Small intestine (tissue), 7 donors: ENCODE measurements around the gene ODAD4. TPM values are rescaled to one million over a fixed set of nuclear protein-coding genes. Genes with fewer than 3 reads are reported as not detected.
A peak's percentile ranks its signal among the peaks of the same experiment; 100 is the strongest.
"Not testable (repeated sequence)": the region's sequence is repeated elsewhere in the genome, so short reads cannot be mapped to it uniquely, and the experiment has no call there.

Experiments used
- DNase-seq, 2 donors: peaks; one replicate each; pipeline versions ENCODE4 v3.0.0 to v3.0.0-alpha.2; 2013
- FAIRE-seq: peaks from 2 replicates; lab custom pipeline; 2012; peaks lifted over from hg19 to GRCh38; lab: Jason Lieb, UNC
- H3K27ac ChIP-seq, 3 donors: one replicate each; pipeline ENCODE4 v1.5.1; 2013; ENCODE audit warnings: low read length in 2 of 3, mild to moderate bottlenecking in 2 of 3, control low read depth in 1 of 3, inconsistent platforms in 1 of 3, low read depth in 1 of 3, moderate library complexity in 1 of 3
- H3K27me3 ChIP-seq, 3 donors: one replicate each; pipeline ENCODE4 v1.6.1; 2013; ENCODE audit warnings: low read length in 3 of 3, inconsistent platforms in 1 of 3; ENCODE audit not compliant: control insufficient read depth in 3 of 3, insufficient read depth in 3 of 3
- H3K36me3 ChIP-seq, 3 donors: one replicate each; pipeline ENCODE4 v1.6.1; 2013; ENCODE audit warnings: low read length in 3 of 3, inconsistent platforms in 1 of 3, low read depth in 1 of 3, mild to moderate bottlenecking in 1 of 3, moderate library complexity in 1 of 3; ENCODE audit not compliant: control insufficient read depth in 3 of 3, insufficient read depth in 2 of 3
- H3K4me1 ChIP-seq, 3 donors: one replicate each; pipeline ENCODE4 v1.6.1; 2013; ENCODE audit warnings: low read length in 2 of 3, inconsistent platforms in 1 of 3, low read depth in 1 of 3, mild to moderate bottlenecking in 1 of 3, moderate library complexity in 1 of 3; ENCODE audit not compliant: control insufficient read depth in 3 of 3, insufficient read depth in 2 of 3
- H3K4me3 ChIP-seq, 3 donors: one replicate each; pipeline ENCODE4 v1.5.1; 2013; ENCODE audit warnings: low read length in 3 of 3, control low read depth in 1 of 3, inconsistent platforms in 1 of 3, low read depth in 1 of 3, mild to moderate bottlenecking in 1 of 3, moderate library complexity in 1 of 3
- H3K9me3 ChIP-seq, 2 donors: one replicate each; pipeline ENCODE4 v1.6.1; 2013; ENCODE audit warnings: low read depth in 1 of 2, low read length in 1 of 2; ENCODE audit not compliant: control insufficient read depth in 2 of 2, insufficient read depth in 1 of 2
- WGBS, 3 donors: extraction: QIAGEN DNeasy Blood & Tissue Kit; methylation state at CpG; one replicate each; pipeline ENCODE4 v1.1.7; 2013; 5-methylcytosine and 5-hydroxymethylcytosine counted together
- polyA plus RNA-seq, 4 donors: library from polyadenylated mRNA; stranded (reverse) in 3 of 4; unstranded in 1 of 4; fragments of 200-250 nt in 3 of 4; fragments of 120-200 nt in 1 of 4; gene quantifications; one replicate each; pipeline versions ENCODE4 v1.2.1 to v1.2.3, GENCODE V29; 2013
- donor health status: healthy with polysubstance abuse.
- donor health status: control.
- donor health status: control.
- donor health status: Bipolar disorder and iron deficiency.
- donor health status: healthy.

ODAD4 gene
- polyA plus RNA-seq, 4 donors: 0.28 to 0.50 TPM; not detected in 2

DNA sequence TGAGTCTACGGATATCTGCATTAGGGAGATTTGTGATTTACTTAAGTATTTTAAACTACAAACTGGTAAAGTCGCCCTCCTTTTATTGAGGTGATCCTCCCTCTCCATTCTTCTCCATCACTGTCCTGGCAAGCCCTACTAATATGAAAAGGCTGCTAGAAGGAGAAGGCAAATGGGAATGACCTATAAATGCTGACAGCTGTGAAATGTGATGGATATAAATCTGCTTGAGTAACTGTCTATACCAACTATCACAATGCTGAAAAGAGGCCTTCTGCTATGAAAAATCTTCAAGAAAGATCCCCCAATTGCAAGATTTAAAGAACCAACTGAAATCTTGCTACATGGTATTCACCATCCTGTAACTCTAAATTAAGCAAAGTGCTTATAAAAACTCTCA, 71.3 kb downstream of the ODAD4 start:
- FAIRE-seq: no peak

GRCh38 chr17:42002175-42002791, 71.9 kb downstream of the ODAD4 start:
- no peak for FAIRE-seq
- Histone ChIP-seq H3K36me3 (peaks cover 11 to 31% (median 12%) of the 10 kb centered on the region in 3 donors), H3K27ac (no peak overlapping the region), H3K27me3 (no peaks in the 10 kb centered on the region), H3K9me3 (no peaks in the 10 kb centered on the region), H3K4me3 (no peak overlapping the region), H3K4me1 (peaks cover 15 to 28% (median 16%) of the 10 kb centered on the region in 3 donors)
- DNase-seq: no peak
- 86 to 88% (median 88%) methylated on average over 7 of the region's 7 CpGs for WGBS, 3 donors

More for the DNA sequence above, 71.3 kb downstream of the ODAD4 start:
- H3K4me3 ChIP-seq: no peak overlapping the region
- WGBS, 3 donors: 73 to 93% (median 89%) methylated on average over 2 of the region's 2 CpGs
- H3K27ac ChIP-seq: no peak overlapping the region
- peaks cover 11 to 36% (median 17%) of the 10 kb centered on the region in 3 donors for H3K36me3 ChIP-seq
- H3K27me3 ChIP-seq: no peaks in the 10 kb centered on the region
- H3K9me3 ChIP-seq: no peaks in the 10 kb centered on the region
- no peak for DNase-seq
- H3K4me1 ChIP-seq: peaks cover 15 to 28% (median 16%) of the 10 kb centered on the region in 3 donors

DNA sequence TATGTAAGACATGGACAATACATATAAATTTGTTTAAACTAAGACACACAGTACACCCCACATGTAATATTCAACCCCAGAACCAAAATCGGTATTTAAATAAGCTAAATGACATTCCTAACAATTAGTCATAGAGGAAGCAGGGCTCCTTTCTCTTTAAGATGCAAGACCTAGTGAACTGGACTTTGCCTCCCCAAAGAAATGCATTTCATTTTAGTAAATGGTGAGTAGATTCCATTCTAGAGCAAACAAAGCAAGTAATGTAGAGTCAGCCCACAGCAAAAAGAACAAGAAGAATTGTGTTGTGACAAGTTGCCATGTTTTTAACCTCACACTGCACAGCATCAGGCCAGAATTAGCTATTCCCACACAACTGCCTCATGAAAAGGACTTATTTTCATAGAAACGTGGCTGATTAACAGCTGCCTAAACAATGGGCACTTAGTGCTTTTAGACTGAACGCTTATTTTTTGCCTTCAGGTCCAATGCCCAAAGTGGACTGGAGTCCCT, 72.4 kb downstream of the ODAD4 start:
- no peaks in the 10 kb centered on the region for H3K27me3 ChIP-seq
- peaks cover 15 to 28% (median 16%) of the 10 kb centered on the region in 3 donors for H3K4me1 ChIP-seq
- H3K9me3 ChIP-seq: no peaks in the 10 kb centered on the region
- no peak for FAIRE-seq
- peaks cover 11 to 28% (median 12%) of the 10 kb centered on the region in 3 donors for H3K36me3 ChIP-seq
- DNase-seq: peak; percentile 62 to 80
- H3K4me3 ChIP-seq: no peak overlapping the region
- WGBS, 3 donors: 18 to 54% (median 23%) methylated on average over 3 of the region's 3 CpGs
- peak overlapping the region in 2 of 3 donors; percentile 51 to 63 for H3K27ac ChIP-seq

- H3K27ac ChIP-seq: no peak overlapping the region
- FAIRE-seq (no peak), DNase-seq (no peak)
- H3K36me3 ChIP-seq: peaks cover 3 to 19% (median 6%) of the 10 kb centered on the region in 3 donors
- H3K9me3 ChIP-seq: no peaks in the 10 kb centered on the region
- H3K4me1 ChIP-seq: peaks cover 15 to 28% (median 16%) of the 10 kb centered on the region in 3 donors
- 81 to 86% (median 85%) methylated on average over 1 of the region's 1 CpG for WGBS, 3 donors
- no peak overlapping the region for H3K4me3 ChIP-seq
- no peaks in the 10 kb centered on the region for H3K27me3 ChIP-seq
Measured at GRCh38 chr17:42005166-42005565, 74.7 kb downstream of the ODAD4 start.

DNA sequence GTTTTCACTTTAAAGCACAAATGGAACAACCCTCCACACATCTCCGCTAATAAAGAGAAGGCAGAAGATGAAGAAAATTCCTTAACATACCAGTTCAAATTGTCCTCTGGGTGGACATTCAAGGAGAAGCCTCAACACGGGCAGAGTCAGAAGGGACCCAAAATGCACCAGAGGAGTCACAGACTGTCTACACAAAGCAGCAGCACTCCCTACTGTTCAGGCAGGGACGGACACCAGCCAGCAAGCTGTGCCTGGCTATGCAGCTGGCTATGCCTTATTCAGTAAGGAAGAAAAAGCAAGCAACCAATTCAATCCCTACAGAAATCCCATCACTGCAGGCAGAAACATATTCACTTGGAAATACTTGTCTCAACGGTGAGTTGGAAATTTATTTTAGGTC, 78.8 kb downstream of the ODAD4 start:
- FAIRE-seq (no peak), DNase-seq (no peak)
- Histone ChIP-seq H3K9me3 (no peaks in the 10 kb centered on the region), H3K36me3 (peaks cover 0 to 25% (median 0%) of the 10 kb centered on the region in 3 donors), H3K4me1 (peaks cover 3 to 6% (median 4%) of the 10 kb centered on the region in 3 donors), H3K4me3 (no peak overlapping the region), H3K27ac (no peak overlapping the region), H3K27me3 (no peaks in the 10 kb centered on the region)
- 72 to 78% (median 74%) methylated on average over 4 of the region's 4 CpGs for WGBS, 3 donors

DNA sequence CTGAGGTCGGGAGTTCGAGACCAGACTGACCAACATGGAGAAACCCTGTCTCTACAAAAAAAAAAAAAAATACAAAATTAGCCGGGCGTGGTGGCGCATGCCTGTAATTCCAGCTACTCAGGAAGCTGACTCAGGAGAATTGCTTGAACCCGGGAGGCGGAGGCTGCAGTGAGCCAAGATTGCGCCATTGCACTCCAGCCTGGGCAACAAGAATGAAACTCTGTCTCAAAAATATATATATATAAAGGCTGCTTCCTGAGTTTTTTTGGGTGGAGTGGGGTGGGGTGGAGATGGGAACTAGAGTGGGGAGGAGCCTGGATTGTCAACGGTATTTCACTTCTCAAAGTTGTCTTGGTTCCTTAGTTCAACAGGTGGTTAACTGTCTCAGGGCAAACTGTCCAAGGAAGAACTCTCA, 79.9 kb downstream of the ODAD4 start:
- H3K27ac ChIP-seq, H3K4me1 ChIP-seq: not testable (repeated sequence)
- 72 to 79% (median 76%) methylated on average over 9 of the region's 9 CpGs for WGBS, 3 donors

GRCh38 chr17:42010898-42011516, 80.6 kb downstream of the ODAD4 start:
- H3K27ac ChIP-seq: no peak overlapping the region
- H3K4me1 ChIP-seq: peaks cover 2 to 4% (median 3%) of the 10 kb centered on the region in 3 donors
- WGBS, 3 donors: 96 to 98% (median 97%) methylated on average over 3 of the region's 3 CpGs
- DNase-seq (peak in 1 of 2 donors; percentile 33), FAIRE-seq (no peak)
- no peaks in the 10 kb centered on the region for H3K9me3 ChIP-seq
- H3K27me3 ChIP-seq: no peaks in the 10 kb centered on the region
- H3K4me3 ChIP-seq: no peak overlapping the region
- H3K36me3 ChIP-seq: peaks cover 0 to 32% (median 0%) of the 10 kb centered on the region in 3 donors

More for the DNA sequence above, 79.9 kb downstream of the ODAD4 start:
- not testable (repeated sequence) for FAIRE-seq, H3K4me3 ChIP-seq, H3K27me3 ChIP-seq, DNase-seq, H3K9me3 ChIP-seq
- H3K36me3 ChIP-seq: peaks cover 0 to 29% (median 0%) of the 10 kb centered on the region in 3 donors

DNA sequence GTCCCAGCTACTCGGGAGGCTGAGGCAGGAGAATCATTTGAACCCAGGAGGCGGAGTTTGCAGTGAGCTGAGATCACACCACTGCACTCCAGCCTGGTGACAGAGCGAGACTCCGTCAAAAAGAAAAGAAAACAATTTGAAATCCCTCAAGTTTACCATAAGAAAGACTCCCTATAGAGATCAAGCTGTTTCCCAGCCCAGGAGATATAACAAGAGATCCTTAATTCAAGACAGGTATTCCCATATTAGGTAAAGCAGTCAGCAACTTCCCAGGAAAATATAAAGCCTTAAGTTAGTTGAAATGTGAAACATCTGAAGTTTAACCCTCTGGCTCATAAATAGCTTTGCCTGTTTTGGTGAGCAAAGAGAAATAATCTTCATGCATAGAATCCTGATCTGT, 81.9 kb downstream of the ODAD4 start:
- WGBS, 3 donors: 86 to 87% (median 87%) methylated on average over 4 of the region's 4 CpGs
- not testable (repeated sequence) for H3K27ac ChIP-seq, FAIRE-seq, H3K27me3 ChIP-seq, H3K9me3 ChIP-seq, H3K4me3 ChIP-seq, DNase-seq, H3K4me1 ChIP-seq
- peaks cover 0 to 28% (median 0%) of the 10 kb centered on the region in 3 donors for H3K36me3 ChIP-seq
